Endometrium (tissue), 2 donors: Measurements from ENCODE around the gene PRKACG.
"Not testable (repeated sequence)": the region's sequence is repeated elsewhere in the genome, so short reads cannot be mapped to it uniquely, and the experiment has no call there.

ENCODE experiments used
- FAIRE-seq: peaks from 2 replicates; lab custom pipeline; 2012; peaks lifted over from hg19 to GRCh38; lab: Jason Lieb, UNC
- donor health status: control.
- donor health status: control.

Gene PRKACG

GRCh38 chr9:69014013-69014412 is at the start of gene PRKACG:
Gene PRKACG, minus strand, starts transcription at chr9:69014113. Its CDS starts 21 bp downstream, at chr9:69014092.
- FAIRE-seq: no peak

- FAIRE-seq: no peak
These were observed 48.3 kb upstream of the PRKACG start for GRCh38 chr9:69062195-69062594.

GRCh38 chr9:69060766-69061165 is 46.9 kb upstream of the PRKACG start:
- FAIRE-seq: no peak

GRCh38 chr9:69058101-69058500 is 44.2 kb upstream of the PRKACG start:
- no peak for FAIRE-seq

GRCh38 chr9:69056191-69056815 is 42.4 kb upstream of the PRKACG start:
- FAIRE-seq: no peak

GRCh38 chr9:69054989-69055388 is 41.1 kb upstream of the PRKACG start:
- FAIRE-seq: no peak

- not testable (repeated sequence) for FAIRE-seq
These were observed 37.0 kb upstream of the PRKACG start for GRCh38 chr9:69050936-69051335.

GRCh38 chr9:69049094-69049493 is 35.2 kb upstream of the PRKACG start:
- no peak for FAIRE-seq

- FAIRE-seq: no peak
These were observed 33.5 kb upstream of the PRKACG start for GRCh38 chr9:69047371-69047770.

- FAIRE-seq: no peak
These were observed 32.8 kb upstream of the PRKACG start for GRCh38 chr9:69046723-69047122.

- FAIRE-seq: no peak
These were observed 31.9 kb upstream of the PRKACG start for GRCh38 chr9:69045821-69046220.

- no peak for FAIRE-seq
These were observed 30.6 kb upstream of the PRKACG start for GRCh38 chr9:69044240-69045219.

GRCh38 chr9:69040646-69041045 is 26.7 kb upstream of the PRKACG start:
- no peak for FAIRE-seq

GRCh38 chr9:69036799-69037198 is 22.9 kb upstream of the PRKACG start:
- no peak for FAIRE-seq

GRCh38 chr9:69036309-69036708 is 22.4 kb upstream of the PRKACG start:
- FAIRE-seq: no peak

GRCh38 chr9:69035438-69036308 is 21.8 kb upstream of the PRKACG start, which contains the start of gene FXN:
Gene FXN, plus strand, starts transcription at chr9:69035752. Its CDS starts 31 bp downstream, at chr9:69035783.
- no peak for FAIRE-seq

- no peak for FAIRE-seq
These were observed 20.2 kb upstream of the PRKACG start for GRCh38 chr9:69034071-69034470.

GRCh38 chr9:69030851-69031645 is 17.1 kb upstream of the PRKACG start:
- no peak for FAIRE-seq

GRCh38 chr9:69029535-69029934 is 15.6 kb upstream of the PRKACG start:
- FAIRE-seq: no peak

- no peak for FAIRE-seq
These were observed 14.8 kb upstream of the PRKACG start for GRCh38 chr9:69028754-69029153.

GRCh38 chr9:69027355-69028097 is 13.6 kb upstream of the PRKACG start:
- peak; percentile 72 for FAIRE-seq
